ENCODE measurements around the gene LMO4. TPM values are rescaled to one million over a fixed set of nuclear protein-coding genes. Genes with fewer than 3 reads are reported as not detected.

The LMO4 gene
- total RNA-seq, 4 donors from 2014 or later = 29.6 to 47.3 (median 35.8) TPM

- no peak for ATAC-seq
- in situ Hi-C loops (cut with MboI; ENCODE audit: low sequenced_read_pairs in 4 of 4) = no loop called here
Observed at GRCh38 chr1:87368907-87369306, 40.2 kb downstream of the LMO4 start.

GRCh38 chr1:87369736-87370478, 41.2 kb downstream of the LMO4 start:
- ATAC-seq (no peak), DNase-seq (no peak)
- TF ChIP-seq POLR2A (IDR thresholded peaks at IDR 0.05) (no peak), CTCF (IDR thresholded peaks at IDR 0.05 in 4 of 5, conservative IDR thresholded peaks at IDR 0.05 in 1 of 5) (no peak)
- Histone ChIP-seq H3K4me3 (no peak overlapping the region), H3K27ac (no peak overlapping the region), H3K4me1 (no peaks in the 10 kb centered on the region), H3K9me3 (no peaks in the 10 kb centered on the region), H3K27me3 (no peaks in the 10 kb centered on the region), H3K36me3 (no peaks in the 10 kb centered on the region)
- intact Hi-C loops (cut with DNase I; ENCODE audit: low total_unique reads) (no loop called here), in situ Hi-C loops (cut with MboI; ENCODE audit: low sequenced_read_pairs in 4 of 4) (no loop called here)

More at GRCh38 chr1:87368907-87369306, 40.2 kb downstream of the LMO4 start:
- Histone ChIP-seq H3K9me3 (no peaks in the 10 kb centered on the region), H3K36me3 (no peaks in the 10 kb centered on the region), H3K27ac (no peak overlapping the region), H3K4me1 (no peaks in the 10 kb centered on the region), H3K4me3 (no peak overlapping the region), H3K27me3 (no peaks in the 10 kb centered on the region)
- TF ChIP-seq POLR2A (IDR thresholded peaks at IDR 0.05) (no peak), CTCF (IDR thresholded peaks at IDR 0.05 in 4 of 5, conservative IDR thresholded peaks at IDR 0.05 in 1 of 5) (no peak)
- intact Hi-C loops (cut with DNase I; ENCODE audit: low total_unique reads) = no loop called here
- DNase-seq = no peak

GRCh38 chr1:87370544-87370943, 41.9 kb downstream of the LMO4 start:
- in situ Hi-C loops (cut with MboI; ENCODE audit: low sequenced_read_pairs in 4 of 4) (no loop called here), intact Hi-C loops (cut with DNase I; ENCODE audit: low total_unique reads) (no loop called here)
- no peak overlapping the region for H3K27ac ChIP-seq
- H3K4me1 ChIP-seq = no peaks in the 10 kb centered on the region
- H3K9me3 ChIP-seq = no peaks in the 10 kb centered on the region
- ATAC-seq = no peak
- H3K4me3 ChIP-seq = no peak overlapping the region
- no peaks in the 10 kb centered on the region for H3K27me3 ChIP-seq
- no peak for DNase-seq
- no peaks in the 10 kb centered on the region for H3K36me3 ChIP-seq
- TF ChIP-seq CTCF (IDR thresholded peaks at IDR 0.05 in 4 of 5, conservative IDR thresholded peaks at IDR 0.05 in 1 of 5) (no peak), POLR2A (IDR thresholded peaks at IDR 0.05) (no peak)

GRCh38 chr1:87379306-87379705, 50.6 kb downstream of the LMO4 start:
- ATAC-seq = no peak
- TF ChIP-seq POLR2A (IDR thresholded peaks at IDR 0.05) = no peak
- no peak for TF ChIP-seq CTCF (IDR thresholded peaks at IDR 0.05 in 4 of 5, conservative IDR thresholded peaks at IDR 0.05 in 1 of 5)
- no peaks in the 10 kb centered on the region for H3K36me3 ChIP-seq
- no peaks in the 10 kb centered on the region for H3K4me1 ChIP-seq
- H3K27me3 ChIP-seq = no peaks in the 10 kb centered on the region
- H3K27ac ChIP-seq = no peak overlapping the region
- in situ Hi-C loops (cut with MboI; ENCODE audit: low sequenced_read_pairs in 4 of 4) = no loop called here
- DNase-seq = no peak
- intact Hi-C loops (cut with DNase I; ENCODE audit: low total_unique reads) = no loop called here
- no peak overlapping the region for H3K4me3 ChIP-seq
- no peaks in the 10 kb centered on the region for H3K9me3 ChIP-seq

Data from gastrocnemius medialis (tissue), 4 donors.